HepG2 (cell line): ENCODE measurements around the gene LRIG1. TPM values are rescaled to one million over a fixed set of nuclear protein-coding genes. Genes with fewer than 3 reads are reported as not detected.

Experiments used
- ADNP ChIP-seq: sonication (generic); formaldehyde crosslinking; IDR thresholded peaks from 2 replicates; pipeline ENCODE4 v1.4.0; 2020; ENCODE audit warnings: missing genetic modification reagents
- ARNTL ChIP-seq: sonication (generic); formaldehyde crosslinking; IDR thresholded peaks from 2 replicates; pipeline ENCODE4 v1.4.0; 2020; ENCODE audit warnings: mild to moderate bottlenecking, missing genetic modification reagents
- EZH2 ChIP-seq: conservative IDR thresholded peaks from 2 replicates; pipeline ENCODE4 v1.6.1; 2012; ENCODE audit warnings: mild to moderate bottlenecking, low read depth, low read length, moderate library complexity
- GZF1 ChIP-seq: sonication (generic); formaldehyde crosslinking; IDR thresholded peaks from 2 replicates; pipeline ENCODE4 v1.5.1; 2020; ENCODE audit warnings: mild to moderate bottlenecking, missing genetic modification reagents
- KLF11 ChIP-seq: IDR thresholded peaks from 2 replicates; pipeline ENCODE4 v1.6.1; 2016; ENCODE audit warnings: missing compliant biosample characterization
- MXD4 ChIP-seq: IDR thresholded peaks from 2 replicates; pipeline ENCODE4 v1.6.1; 2016; ENCODE audit warnings: mild to moderate bottlenecking, missing biosample characterization, missing genetic modification reagents
- NFKBIZ ChIP-seq: IDR thresholded peaks from 2 replicates; pipeline ENCODE4 v1.6.1; 2018; ENCODE audit warnings: missing genetic modification reagents, missing compliant biosample characterization
- PCBP2 ChIP-seq: fragments of 200-400 bp; formaldehyde crosslinking; optimal IDR thresholded peaks from 2 replicates; pipeline ENCODE3; 2018; ENCODE audit warnings: low read length, low read depth; ENCODE audit not compliant: poor library complexity, severe bottlenecking
- PRPF4 ChIP-seq: fragments of 200-400 bp; formaldehyde crosslinking; IDR thresholded peaks from 2 replicates; pipeline ENCODE4 v1.6.1; 2016; ENCODE audit warnings: low read length, low read depth; ENCODE audit not compliant: poor library complexity, severe bottlenecking
- RFXAP ChIP-seq: sonication (generic); formaldehyde crosslinking; IDR thresholded peaks from 2 replicates; pipeline ENCODE4 v1.4.0; 2020; ENCODE audit warnings: missing genetic modification reagents, borderline replicate concordance
- TAF1 ChIP-seq: sonication (generic); formaldehyde crosslinking; IDR thresholded peaks from 2 replicates; pipeline ENCODE4 v1.4.0; 2020; ENCODE audit warnings: missing genetic modification reagents
- TEAD2 ChIP-seq: sonication (generic); formaldehyde crosslinking; IDR thresholded peaks from 2 replicates; pipeline ENCODE4 v1.9.0; 2021; ENCODE audit warnings: missing genetic modification reagents
- TOPORS ChIP-seq: sonication (generic); formaldehyde crosslinking; IDR thresholded peaks from 2 replicates; pipeline ENCODE4 v1.8.0; 2023; ENCODE audit warnings: mild to moderate bottlenecking, missing genetic modification reagents
- ZNF121 ChIP-seq: sonication (generic); formaldehyde crosslinking; IDR thresholded peaks from 2 replicates; pipeline ENCODE4 v1.5.0; 2020; ENCODE audit warnings: mild to moderate bottlenecking, missing genetic modification reagents
- ZNF605 ChIP-seq: sonication (generic); formaldehyde crosslinking; IDR thresholded peaks from 2 replicates; pipeline ENCODE4 v1.8.0; 2022; ENCODE audit warnings: mild to moderate bottlenecking, missing genetic modification reagents
- ZNF775 ChIP-seq: sonication (generic); formaldehyde crosslinking; IDR thresholded peaks from 2 replicates; pipeline ENCODE4 v1.4.0; 2020; ENCODE audit warnings: missing genetic modification reagents, mild to moderate bottlenecking, moderate library complexity, borderline replicate concordance
- polyA plus RNA-seq, 8 experiments: library from polyadenylated mRNA; depleted of rRNA in 3 of 8; stranded (reverse) in 7 of 8; unstranded in 1 of 8; fragments of >200 nt; fragmentation: Illumina TruSeq in 4 of 8; extraction: Trizol in 4 of 8; gene quantifications; 2 replicates each; pipeline versions ENCODE4 v1.2.1 to v1.2.3, GENCODE V29; 2011 to 2016; ENCODE audit warnings: low read depth in 4 of 8, missing spikeins in 1 of 8, mixed read lengths in 1 of 8; ENCODE audit not compliant: insufficient read depth in 1 of 8
- total RNA-seq, 5 experiments: library from RNA; depleted of rRNA; stranded (reverse); fragments of >200 nt; fragmentation: Illumina TruSeq; extraction: Trizol; gene quantifications; 2 replicates each; pipeline ENCODE4 v1.2.3, GENCODE V29; 2016; ENCODE audit warnings: low read depth in 1 of 5
- TF ChIP-seq, protein P1 (sequence below): IDR thresholded peaks from 2 replicates; pipeline ENCODE4 v1.6.1; 2016; ENCODE audit warnings: missing genetic modification reagents, missing compliant biosample characterization
- TF ChIP-seq, protein P2 (sequence below): sonication (generic); formaldehyde crosslinking; IDR thresholded peaks from 2 replicates; pipeline ENCODE4 v1.5.1; 2020; ENCODE audit warnings: missing genetic modification reagents, mild to moderate bottlenecking, borderline replicate concordance
- TF ChIP-seq, protein P3 (sequence below): sonication (generic); formaldehyde crosslinking; IDR thresholded peaks from 2 replicates; pipeline ENCODE4 v1.8.0; 2023; ENCODE audit warnings: mild to moderate bottlenecking, missing genetic modification reagents
- TF ChIP-seq, protein P4 (sequence below): sonication (generic); formaldehyde crosslinking; IDR thresholded peaks from 2 replicates; pipeline ENCODE4 v1.5.0; 2020; ENCODE audit warnings: mild to moderate bottlenecking, missing genetic modification reagents
- TF ChIP-seq, protein P5 (sequence below): sonication (generic); formaldehyde crosslinking; IDR thresholded peaks from 2 replicates; pipeline ENCODE4 v1.5.0; 2020; ENCODE audit warnings: mild to moderate bottlenecking, missing genetic modification reagents, moderate library complexity
- TF ChIP-seq, protein P6 (sequence below): IDR thresholded peaks from 2 replicates; pipeline ENCODE4 v1.6.1; 2016; ENCODE audit warnings: missing compliant biosample characterization, missing genetic modification reagents, borderline replicate concordance

LRIG1 gene
- total and polyA plus RNA-seq, 2 of the 13 experiments (the other 11 are each of a cell fraction or from before 2014, with no cell fraction given), result 17.8 to 24.8 TPM

DNA sequence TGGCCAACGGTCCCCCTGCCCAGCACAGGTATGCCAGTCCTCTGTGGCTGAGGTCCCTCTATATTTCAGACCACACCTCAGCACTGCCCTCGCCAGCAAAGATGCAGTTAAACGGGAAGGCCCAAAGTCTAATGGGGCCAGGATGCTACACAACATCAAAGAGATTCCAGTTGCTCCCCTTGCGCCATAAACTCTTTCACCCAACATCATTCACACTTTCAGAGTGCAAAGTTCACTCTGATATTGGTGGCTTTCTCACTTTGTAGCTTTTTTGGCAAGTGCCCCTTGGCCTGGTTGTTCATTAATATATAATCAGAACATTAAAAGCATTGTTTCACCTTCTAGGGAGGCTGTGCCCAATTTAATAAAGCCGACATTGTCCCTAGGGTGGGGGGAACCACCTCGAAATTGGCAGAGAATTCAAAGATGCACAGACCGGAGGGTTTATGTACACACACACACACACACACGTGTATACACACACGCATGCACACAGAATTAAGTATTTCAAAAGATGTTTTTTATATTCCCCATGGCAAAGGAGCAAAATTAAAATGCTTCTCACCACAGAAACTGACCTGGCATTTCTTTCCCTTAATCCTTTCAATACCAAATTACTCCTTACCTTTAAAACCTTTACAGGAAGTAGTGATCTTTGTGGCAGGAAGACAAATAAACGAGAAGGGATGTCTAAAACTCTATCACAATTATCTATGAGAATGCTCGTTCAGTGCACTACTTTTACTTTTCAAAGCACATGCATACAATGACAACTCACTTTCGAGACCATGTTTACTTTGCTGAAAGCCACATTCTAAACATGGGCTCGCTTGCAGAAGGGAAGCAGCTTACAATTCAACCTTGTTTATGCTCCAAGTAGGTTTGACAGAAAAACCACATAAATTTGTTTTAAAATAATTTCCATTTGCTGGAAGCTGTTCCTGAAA, 19.5 kb downstream of the LRIG1 start (continued):
- TF ChIP-seq, protein P1, sequence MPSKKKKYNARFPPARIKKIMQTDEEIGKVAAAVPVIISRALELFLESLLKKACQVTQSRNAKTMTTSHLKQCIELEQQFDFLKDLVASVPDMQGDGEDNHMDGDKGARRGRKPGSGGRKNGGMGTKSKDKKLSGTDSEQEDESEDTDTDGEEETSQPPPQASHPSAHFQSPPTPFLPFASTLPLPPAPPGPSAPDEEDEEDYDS (CRISPR knock-in tag), result peak; percentile 53; the same call in 1 of the 2 replicates
- no peak for TF ChIP-seq ADNP
- no peak; the same call in 1 of the 2 replicates for TF ChIP-seq TAF1 (CRISPR knock-in tag)
- peak; percentile 98 for TF ChIP-seq NFKBIZ (CRISPR knock-in tag)
- TF ChIP-seq, protein P2, sequence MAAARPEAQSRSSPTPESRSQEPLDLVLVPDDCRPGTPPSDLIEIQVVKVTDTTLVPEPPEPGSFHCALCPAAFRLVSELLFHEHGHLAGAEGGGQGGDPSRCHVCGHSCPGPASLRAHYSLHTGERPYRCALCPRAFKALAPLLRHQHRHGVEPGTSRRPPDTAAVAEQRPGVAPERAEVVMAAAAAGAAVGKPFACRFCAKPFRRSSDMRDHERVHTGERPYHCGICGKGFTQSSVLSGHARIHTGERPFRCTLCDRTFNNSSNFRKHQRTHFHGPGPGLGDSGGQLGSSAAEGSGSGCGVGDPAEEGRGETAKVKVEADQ, result no peak
- TF ChIP-seq MXD4 (CRISPR knock-in tag), result peak; percentile 81
- no peak for TF ChIP-seq ZNF121 (CRISPR knock-in tag)
- TF ChIP-seq GZF1 (CRISPR knock-in tag), result no peak
- TF ChIP-seq, protein P3, sequence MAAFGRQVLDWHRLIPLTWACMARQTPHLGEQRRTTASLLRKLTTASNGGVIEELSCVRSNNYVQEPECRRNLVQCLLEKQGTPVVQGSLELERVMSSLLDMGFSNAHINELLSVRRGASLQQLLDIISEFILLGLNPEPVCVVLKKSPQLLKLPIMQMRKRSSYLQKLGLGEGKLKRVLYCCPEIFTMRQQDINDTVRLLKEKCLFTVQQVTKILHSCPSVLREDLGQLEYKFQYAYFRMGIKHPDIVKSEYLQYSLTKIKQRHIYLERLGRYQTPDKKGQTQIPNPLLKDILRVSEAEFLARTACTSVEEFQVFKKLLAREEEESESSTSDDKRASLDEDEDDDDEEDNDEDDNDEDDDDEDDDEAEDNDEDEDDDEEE (CRISPR knock-in tag), result no peak
- TF ChIP-seq, protein P4, sequence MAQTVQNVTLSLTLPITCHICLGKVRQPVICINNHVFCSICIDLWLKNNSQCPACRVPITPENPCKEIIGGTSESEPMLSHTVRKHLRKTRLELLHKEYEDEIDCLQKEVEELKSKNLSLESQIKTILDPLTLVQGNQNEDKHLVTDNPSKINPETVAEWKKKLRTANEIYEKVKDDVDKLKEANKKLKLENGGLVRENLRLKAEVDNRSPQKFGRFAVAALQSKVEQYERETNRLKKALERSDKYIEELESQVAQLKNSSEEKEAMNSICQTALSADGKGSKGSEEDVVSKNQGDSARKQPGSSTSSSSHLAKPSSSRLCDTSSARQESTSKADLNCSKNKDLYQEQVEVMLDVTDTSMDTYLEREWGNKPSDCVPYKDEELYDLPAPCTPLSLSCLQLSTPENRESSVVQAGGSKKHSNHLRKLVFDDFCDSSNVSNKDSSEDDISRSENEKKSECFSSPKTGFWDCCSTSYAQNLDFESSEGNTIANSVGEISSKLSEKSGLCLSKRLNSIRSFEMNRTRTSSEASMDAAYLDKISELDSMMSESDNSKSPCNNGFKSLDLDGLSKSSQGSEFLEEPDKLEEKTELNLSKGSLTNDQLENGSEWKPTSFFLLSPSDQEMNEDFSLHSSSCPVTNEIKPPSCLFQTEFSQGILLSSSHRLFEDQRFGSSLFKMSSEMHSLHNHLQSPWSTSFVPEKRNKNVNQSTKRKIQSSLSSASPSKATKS (CRISPR knock-in tag), result no peak
- TF ChIP-seq ZNF775, result no peak
- TF ChIP-seq RFXAP (CRISPR knock-in tag), result peak; percentile 83
- TF ChIP-seq PRPF4, result no peak
- TF ChIP-seq EZH2, result no peak
- no peak for TF ChIP-seq PCBP2
- TF ChIP-seq, protein P5, sequence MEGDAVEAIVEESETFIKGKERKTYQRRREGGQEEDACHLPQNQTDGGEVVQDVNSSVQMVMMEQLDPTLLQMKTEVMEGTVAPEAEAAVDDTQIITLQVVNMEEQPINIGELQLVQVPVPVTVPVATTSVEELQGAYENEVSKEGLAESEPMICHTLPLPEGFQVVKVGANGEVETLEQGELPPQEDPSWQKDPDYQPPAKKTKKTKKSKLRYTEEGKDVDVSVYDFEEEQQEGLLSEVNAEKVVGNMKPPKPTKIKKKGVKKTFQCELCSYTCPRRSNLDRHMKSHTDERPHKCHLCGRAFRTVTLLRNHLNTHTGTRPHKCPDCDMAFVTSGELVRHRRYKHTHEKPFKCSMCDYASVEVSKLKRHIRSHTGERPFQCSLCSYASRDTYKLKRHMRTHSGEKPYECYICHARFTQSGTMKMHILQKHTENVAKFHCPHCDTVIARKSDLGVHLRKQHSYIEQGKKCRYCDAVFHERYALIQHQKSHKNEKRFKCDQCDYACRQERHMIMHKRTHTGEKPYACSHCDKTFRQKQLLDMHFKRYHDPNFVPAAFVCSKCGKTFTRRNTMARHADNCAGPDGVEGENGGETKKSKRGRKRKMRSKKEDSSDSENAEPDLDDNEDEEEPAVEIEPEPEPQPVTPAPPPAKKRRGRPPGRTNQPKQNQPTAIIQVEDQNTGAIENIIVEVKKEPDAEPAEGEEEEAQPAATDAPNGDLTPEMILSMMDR, result peak; percentile 19; the same call in 1 of the 2 replicates
- TF ChIP-seq ARNTL (CRISPR knock-in tag), result peak; percentile 89
- TF ChIP-seq TEAD2 (CRISPR knock-in tag), result 0 out of 2 replicates have a peak, but pooled peaks have one; percentile 22
- TF ChIP-seq, protein P6, sequence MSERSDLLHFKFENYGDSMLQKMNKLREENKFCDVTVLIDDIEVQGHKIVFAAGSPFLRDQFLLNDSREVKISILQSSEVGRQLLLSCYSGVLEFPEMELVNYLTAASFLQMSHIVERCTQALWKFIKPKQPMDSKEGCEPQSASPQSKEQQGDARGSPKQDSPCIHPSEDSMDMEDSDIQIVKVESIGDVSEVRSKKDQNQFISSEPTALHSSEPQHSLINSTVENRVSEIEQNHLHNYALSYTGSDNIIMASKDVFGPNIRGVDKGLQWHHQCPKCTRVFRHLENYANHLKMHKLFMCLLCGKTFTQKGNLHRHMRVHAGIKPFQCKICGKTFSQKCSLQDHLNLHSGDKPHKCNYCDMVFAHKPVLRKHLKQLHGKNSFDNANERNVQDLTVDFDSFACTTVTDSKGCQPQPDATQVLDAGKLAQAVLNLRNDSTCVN (CRISPR knock-in tag), result 0 out of 2 replicates have a peak, but pooled peaks have one; percentile 55
- 0 out of 2 replicates have a peak, but pooled peaks have one; percentile 59 for TF ChIP-seq TOPORS (CRISPR knock-in tag)
- no peak for TF ChIP-seq ZNF605
- peak; percentile 97 for TF ChIP-seq KLF11 (CRISPR knock-in tag)
